Measurements from ENCODE around the gene FGG.

Gene FGG

DNA sequence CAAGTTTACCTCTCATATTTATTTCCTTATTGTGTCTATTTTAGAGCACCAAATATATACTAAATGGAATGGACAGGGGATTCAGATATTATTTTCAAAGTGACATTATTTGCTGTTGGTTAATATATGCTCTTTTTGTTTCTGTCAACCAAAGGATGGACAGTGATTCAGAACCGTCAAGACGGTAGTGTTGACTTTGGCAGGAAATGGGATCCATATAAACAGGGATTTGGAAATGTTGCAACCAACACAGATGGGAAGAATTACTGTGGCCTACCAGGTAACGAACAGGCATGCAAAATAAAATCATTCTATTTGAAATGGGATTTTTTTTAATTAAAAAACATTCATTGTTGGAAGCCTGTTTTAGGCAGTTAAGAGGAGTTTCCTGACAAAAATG is 43.4 kb downstream of the FGG start:
- Histone ChIP-seq H3K23ac (ENCODE audit: low read depth, low read length, poor library complexity) (no peak overlapping the region), H3K27me3 (ENCODE audit: control insufficient read depth in 3 of 3, insufficient read depth in 3 of 3, low read depth in 1 of 3, low read length in 3 of 3) (peaks cover 0 to 3% (median 0%) of the 10 kb centered on the region in 3 experiments), H3K4ac (ENCODE audit: low read length) (no peak overlapping the region), H3K4me3 (ENCODE audit: low read length in 2 of 2) (no peak overlapping the region), H4K8ac (ENCODE audit: low read depth, low read length) (no peak overlapping the region), H2BK120ac (ENCODE audit: low read depth, low read length) (no peak overlapping the region), H3K9ac (ENCODE audit: low read depth, low read length, poor library complexity) (no peak overlapping the region), H4K91ac (ENCODE audit: low read depth, low read length, poor library complexity) (no peak overlapping the region), H2BK15ac (ENCODE audit: low read length) (no peak overlapping the region), H3K4me2 (ENCODE audit: insufficient read depth, low read length, poor library complexity, severe bottlenecking) (no peak overlapping the region), H2AK5ac (ENCODE audit: low read depth, low read length) (no peak overlapping the region), H3K14ac (ENCODE audit: low read length) (no peak overlapping the region), H3K9me3 (replicated peaks in 1 of 2; ENCODE audit: control insufficient read depth in 2 of 2, insufficient read depth in 1 of 2, low read depth in 1 of 2, low read length in 2 of 2) (no peaks in the 10 kb centered on the region), H3K27ac (replicated peaks; ENCODE audit: low read length) (no peak overlapping the region), H3K79me1 (ENCODE audit: low read depth, low read length) (no peaks in the 10 kb centered on the region), H2AFZ (ENCODE audit: low read length) (no peak overlapping the region), H3K4me1 (ENCODE audit: control insufficient read depth in 2 of 2, insufficient read depth in 1 of 2, low read depth in 1 of 2, low read length in 2 of 2) (no peaks in the 10 kb centered on the region), H3K18ac (ENCODE audit: low read length) (no peak overlapping the region), H2BK5ac (ENCODE audit: low read length) (no peak overlapping the region), H3K36me3 (replicated peaks in 1 of 2; ENCODE audit: control insufficient read depth in 2 of 2, insufficient read depth in 2 of 2, low read length in 2 of 2) (no peaks in the 10 kb centered on the region), H2BK12ac (ENCODE audit: low read length) (no peak overlapping the region)
- no CpG with 5 or more reads among the region's 3 CpGs for WGBS, 2 donors (ENCODE audit: extremely low coverage in 2 of 2, insufficient read length in 2 of 2, insufficient replicate concordance in 1 of 2)
- DNase-seq (ENCODE audit: low spot score) = no peak

DNA sequence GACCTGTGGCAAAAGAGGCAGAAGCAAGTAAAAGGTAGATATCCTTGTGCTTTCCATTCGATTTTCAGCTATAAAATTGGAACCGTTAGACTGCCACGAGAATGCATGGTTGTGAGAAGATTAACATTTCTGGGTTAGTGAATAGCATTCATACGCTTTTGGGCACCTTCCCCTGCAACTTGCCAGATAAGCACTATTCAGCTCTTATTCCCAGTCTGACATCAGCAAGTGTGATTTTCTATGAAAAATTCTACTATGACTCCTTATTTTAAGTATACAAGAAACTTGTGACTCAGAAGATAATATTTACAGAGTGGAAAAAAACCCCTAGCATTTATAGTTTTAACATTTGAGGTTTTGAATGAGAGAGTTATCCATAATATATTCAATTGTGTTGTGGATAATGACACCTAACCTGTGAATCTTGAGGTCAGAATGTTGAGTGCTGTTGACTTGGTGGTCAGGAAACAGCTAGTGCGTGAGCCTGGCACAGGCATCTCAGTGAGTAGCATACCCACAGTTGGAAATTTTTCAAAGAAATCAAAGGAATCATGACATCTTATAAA is 45.7 kb downstream of the FGG start:
- no peak overlapping the region for H3K4me2 ChIP-seq (ENCODE audit: insufficient read depth, low read length, poor library complexity, severe bottlenecking)
- H3K27me3 ChIP-seq (ENCODE audit: control insufficient read depth in 3 of 3, insufficient read depth in 3 of 3, low read depth in 1 of 3, low read length in 3 of 3) = peaks cover 0 to 3% (median 0%) of the 10 kb centered on the region in 3 experiments
- H2AK5ac ChIP-seq (ENCODE audit: low read depth, low read length) = no peak overlapping the region
- H3K9me3 ChIP-seq (replicated peaks in 1 of 2; ENCODE audit: control insufficient read depth in 2 of 2, insufficient read depth in 1 of 2, low read depth in 1 of 2, low read length in 2 of 2) = no peaks in the 10 kb centered on the region
- H3K14ac ChIP-seq (ENCODE audit: low read length) = no peak overlapping the region
- no peak for DNase-seq (ENCODE audit: low spot score)
- H3K79me1 ChIP-seq (ENCODE audit: low read depth, low read length) = no peaks in the 10 kb centered on the region
- no peak overlapping the region for H2BK15ac ChIP-seq (ENCODE audit: low read length)
- no peak overlapping the region for H3K4ac ChIP-seq (ENCODE audit: low read length)
- H3K36me3 ChIP-seq (replicated peaks in 1 of 2; ENCODE audit: control insufficient read depth in 2 of 2, insufficient read depth in 2 of 2, low read length in 2 of 2) = no peaks in the 10 kb centered on the region
- no peak overlapping the region for H2BK12ac ChIP-seq (ENCODE audit: low read length)
- H3K18ac ChIP-seq (ENCODE audit: low read length) = no peak overlapping the region
- H3K4me3 ChIP-seq (ENCODE audit: low read length in 2 of 2) = no peak overlapping the region
- whole genome bisulfite sequencing, 2 donors (ENCODE audit: extremely low coverage in 2 of 2, insufficient read length in 2 of 2, insufficient replicate concordance in 1 of 2) = no CpG with 5 or more reads among the region's 5 CpGs
- no peak overlapping the region for H3K9ac ChIP-seq (ENCODE audit: low read depth, low read length, poor library complexity)
- H3K23ac ChIP-seq (ENCODE audit: low read depth, low read length, poor library complexity) = no peak overlapping the region
- H2AFZ ChIP-seq (ENCODE audit: low read length) = no peak overlapping the region
- no peaks in the 10 kb centered on the region for H3K4me1 ChIP-seq (ENCODE audit: control insufficient read depth in 2 of 2, insufficient read depth in 1 of 2, low read depth in 1 of 2, low read length in 2 of 2)
- no peak overlapping the region for H4K8ac ChIP-seq (ENCODE audit: low read depth, low read length)
- H3K27ac ChIP-seq (replicated peaks; ENCODE audit: low read length) = no peak overlapping the region
- H2BK120ac ChIP-seq (ENCODE audit: low read depth, low read length) = no peak overlapping the region
- H4K91ac ChIP-seq (ENCODE audit: low read depth, low read length, poor library complexity) = no peak overlapping the region
- H2BK5ac ChIP-seq (ENCODE audit: low read length) = no peak overlapping the region

DNA sequence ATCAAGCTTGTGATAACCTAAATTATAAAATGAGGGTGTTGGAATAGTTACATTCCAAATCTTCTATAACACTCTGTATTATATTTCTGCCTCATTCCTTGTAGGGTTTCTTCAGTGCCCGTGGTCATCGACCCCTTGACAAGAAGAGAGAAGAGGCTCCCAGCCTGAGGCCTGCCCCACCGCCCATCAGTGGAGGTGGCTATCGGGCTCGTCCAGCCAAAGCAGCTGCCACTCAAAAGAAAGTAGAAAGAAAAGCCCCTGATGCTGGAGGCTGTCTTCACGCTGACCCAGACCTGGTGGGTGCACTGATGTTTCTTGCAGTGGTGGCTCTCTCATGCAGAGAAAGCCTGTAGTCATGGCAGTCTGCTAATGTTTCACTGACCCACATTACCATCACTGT is 46.8 kb downstream of the FGG start:
- no peak overlapping the region for H4K91ac ChIP-seq (ENCODE audit: low read depth, low read length, poor library complexity)
- no peak overlapping the region for H3K18ac ChIP-seq (ENCODE audit: low read length)
- no peak overlapping the region for H3K4me2 ChIP-seq (ENCODE audit: insufficient read depth, low read length, poor library complexity, severe bottlenecking)
- H3K36me3 ChIP-seq (replicated peaks in 1 of 2; ENCODE audit: control insufficient read depth in 2 of 2, insufficient read depth in 2 of 2, low read length in 2 of 2) = no peaks in the 10 kb centered on the region
- H3K27ac ChIP-seq (replicated peaks; ENCODE audit: low read length) = no peak overlapping the region
- H2BK15ac ChIP-seq (ENCODE audit: low read length) = no peak overlapping the region
- H3K79me1 ChIP-seq (ENCODE audit: low read depth, low read length) = no peaks in the 10 kb centered on the region
- no peak overlapping the region for H3K4ac ChIP-seq (ENCODE audit: low read length)
- no peak overlapping the region for H2BK5ac ChIP-seq (ENCODE audit: low read length)
- no peak for DNase-seq (ENCODE audit: low spot score)
- no peak overlapping the region for H2BK12ac ChIP-seq (ENCODE audit: low read length)
- H3K14ac ChIP-seq (ENCODE audit: low read length) = no peak overlapping the region
- H3K9me3 ChIP-seq (replicated peaks in 1 of 2; ENCODE audit: control insufficient read depth in 2 of 2, insufficient read depth in 1 of 2, low read depth in 1 of 2, low read length in 2 of 2) = no peaks in the 10 kb centered on the region
- H3K9ac ChIP-seq (ENCODE audit: low read depth, low read length, poor library complexity) = no peak overlapping the region
- no peak overlapping the region for H3K4me3 ChIP-seq (ENCODE audit: low read length in 2 of 2)
- no peak overlapping the region for H2BK120ac ChIP-seq (ENCODE audit: low read depth, low read length)
- no peak overlapping the region for H3K23ac ChIP-seq (ENCODE audit: low read depth, low read length, poor library complexity)
- no peaks in the 10 kb centered on the region for H3K4me1 ChIP-seq (ENCODE audit: control insufficient read depth in 2 of 2, insufficient read depth in 1 of 2, low read depth in 1 of 2, low read length in 2 of 2)
- H2AFZ ChIP-seq (ENCODE audit: low read length) = no peak overlapping the region
- WGBS, 2 donors (ENCODE audit: extremely low coverage in 2 of 2, insufficient read length in 2 of 2, insufficient replicate concordance in 1 of 2) = no CpG with 5 or more reads among the region's 6 CpGs
- H2AK5ac ChIP-seq (ENCODE audit: low read depth, low read length) = no peak overlapping the region
- H3K27me3 ChIP-seq (ENCODE audit: control insufficient read depth in 3 of 3, insufficient read depth in 3 of 3, low read depth in 1 of 3, low read length in 3 of 3) = peaks cover 0 to 3% (median 0%) of the 10 kb centered on the region in 3 experiments
- H4K8ac ChIP-seq (ENCODE audit: low read depth, low read length) = no peak overlapping the region

DNA sequence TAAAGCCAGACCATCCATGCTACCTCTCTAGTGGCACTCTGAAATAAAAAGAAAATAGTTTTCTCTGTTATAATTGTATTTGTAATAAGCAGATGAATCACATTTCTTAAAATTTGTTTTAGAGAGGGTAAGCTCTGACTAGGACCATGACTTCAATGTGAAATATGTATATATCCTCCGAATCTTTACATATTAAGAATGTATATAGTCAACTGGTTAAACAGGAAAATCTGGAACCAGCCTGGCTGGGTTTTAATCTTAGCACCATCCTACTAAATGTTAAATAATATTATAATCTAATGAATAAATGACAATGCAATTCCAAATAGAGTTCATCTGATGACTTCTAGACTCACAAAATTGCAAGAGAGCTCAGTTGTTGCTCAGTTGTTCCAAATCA is 48.1 kb downstream of the FGG start:
- WGBS, 2 donors (ENCODE audit: extremely low coverage in 2 of 2, insufficient read length in 2 of 2, insufficient replicate concordance in 1 of 2) = no CpG with 5 or more reads among the region's 1 CpG
- no peak overlapping the region for H3K14ac ChIP-seq (ENCODE audit: low read length)
- H3K23ac ChIP-seq (ENCODE audit: low read depth, low read length, poor library complexity) = no peak overlapping the region
- H2AFZ ChIP-seq (ENCODE audit: low read length) = no peak overlapping the region
- no peak overlapping the region for H4K8ac ChIP-seq (ENCODE audit: low read depth, low read length)
- no peaks in the 10 kb centered on the region for H3K4me1 ChIP-seq (ENCODE audit: control insufficient read depth in 2 of 2, insufficient read depth in 1 of 2, low read depth in 1 of 2, low read length in 2 of 2)
- H3K27me3 ChIP-seq (ENCODE audit: control insufficient read depth in 3 of 3, insufficient read depth in 3 of 3, low read depth in 1 of 3, low read length in 3 of 3) = peaks cover 0 to 3% (median 0%) of the 10 kb centered on the region in 3 experiments
- H3K4ac ChIP-seq (ENCODE audit: low read length) = no peak overlapping the region
- H4K91ac ChIP-seq (ENCODE audit: low read depth, low read length, poor library complexity) = no peak overlapping the region
- H2BK15ac ChIP-seq (ENCODE audit: low read length) = no peak overlapping the region
- H3K9me3 ChIP-seq (replicated peaks in 1 of 2; ENCODE audit: control insufficient read depth in 2 of 2, insufficient read depth in 1 of 2, low read depth in 1 of 2, low read length in 2 of 2) = no peaks in the 10 kb centered on the region
- no peaks in the 10 kb centered on the region for H3K79me1 ChIP-seq (ENCODE audit: low read depth, low read length)
- H3K4me3 ChIP-seq (ENCODE audit: low read length in 2 of 2) = no peak overlapping the region
- no peak overlapping the region for H3K27ac ChIP-seq (replicated peaks; ENCODE audit: low read length)
- H3K18ac ChIP-seq (ENCODE audit: low read length) = no peak overlapping the region
- no peak overlapping the region for H2AK5ac ChIP-seq (ENCODE audit: low read depth, low read length)
- no peak overlapping the region for H3K4me2 ChIP-seq (ENCODE audit: insufficient read depth, low read length, poor library complexity, severe bottlenecking)
- H2BK5ac ChIP-seq (ENCODE audit: low read length) = no peak overlapping the region
- H3K9ac ChIP-seq (ENCODE audit: low read depth, low read length, poor library complexity) = no peak overlapping the region
- H3K36me3 ChIP-seq (replicated peaks in 1 of 2; ENCODE audit: control insufficient read depth in 2 of 2, insufficient read depth in 2 of 2, low read length in 2 of 2) = no peaks in the 10 kb centered on the region
- no peak overlapping the region for H2BK120ac ChIP-seq (ENCODE audit: low read depth, low read length)
- H2BK12ac ChIP-seq (ENCODE audit: low read length) = no peak overlapping the region
- DNase-seq (ENCODE audit: low spot score) = no peak
